PC-3 (cell line): ENCODE measurements around the gene CIDEB. TPM values are rescaled to one million over a fixed set of nuclear protein-coding genes. Genes with fewer than 3 reads are reported as not detected.
A peak's percentile ranks its signal among the peaks of the same experiment; 100 is the strongest.

Source experiments
- ATAC-seq: fragments of 200-7000 bp; cut with Tn5 transposase; 2 replicates; pipeline ENCODE4 v1.9.1; 2020; ENCODE audit warnings: mild to moderate bottlenecking, moderate library complexity
- BruUV-seq: library from RNA; stranded (reverse); fragments of 400-500 nt; replicated peaks from 2 replicates; lab custom pipeline; 2021; lab: Mats Ljungman, UMichigan
- CTCF ChIA-PET: fragments of 300-600 bp; sonication (Branson Sonifier 250); formaldehyde crosslinking; loops from one replicate; lab custom pipeline; 2022; ENCODE audit warnings: antibody characterized with exemption; lab: Charles Lee
- POLR2A ChIA-PET: fragments of 300-600 bp; sonication (Branson Sonifier 250); formaldehyde crosslinking; loops from one replicate; lab custom pipeline; 2022; ENCODE audit warnings: antibody characterized with exemption; ENCODE audit not compliant: unreplicated experiment; lab: Charles Lee
- DNase-seq: peaks from one replicate; pipeline ENCODE4 v3.0.0-alpha.2; 2015
- H2AFZ ChIP-seq: fragments of 300-600 bp; sonication (generic); 2 replicates; pipeline ENCODE4 v1.6.0; 2016; ENCODE audit warnings: antibody characterized with exemption, low read length
- H3F3A ChIP-seq: fragments of 300-600 bp; sonication (generic); one replicate; pipeline ENCODE4 v1.6.0; 2017; ENCODE audit warnings: antibody characterized with exemption, low read length, control low read depth, mild to moderate bottlenecking; ENCODE audit not compliant: unreplicated experiment
- H3K27ac ChIP-seq: fragments of 300-600 bp; sonication (generic); 2 replicates; pipeline ENCODE4 v1.5.1; 2016; ENCODE audit warnings: mild to moderate bottlenecking, low read length
- H3K27me3 ChIP-seq: fragments of 300-600 bp; sonication (generic); 2 replicates; pipeline ENCODE4 v1.6.1; 2016; ENCODE audit warnings: low read length, mixed read lengths
- H3K36me3 ChIP-seq: fragments of 300-600 bp; sonication (generic); 2 replicates; pipeline ENCODE4 v1.6.1; 2016; ENCODE audit warnings: low read depth, mixed run types, low read length, mixed read lengths
- H3K4me1 ChIP-seq: fragments of 300-600 bp; sonication (generic); 2 replicates; pipeline ENCODE4 v1.5.1; 2016; ENCODE audit warnings: low read length; ENCODE audit not compliant: insufficient read depth
- H3K4me2 ChIP-seq: fragments of 300-600 bp; sonication (generic); 2 replicates; pipeline ENCODE4 v1.6.0; 2016; ENCODE audit warnings: low read length
- H3K4me3 ChIP-seq: fragments of 300-600 bp; sonication (generic); 2 replicates; pipeline ENCODE4 v1.5.1; 2016; ENCODE audit warnings: mild to moderate bottlenecking, low read length, mixed read lengths
- H3K79me2 ChIP-seq: fragments of 300-600 bp; sonication (generic); 2 replicates; pipeline ENCODE4 v1.6.1; 2017; ENCODE audit warnings: low read length, mixed read lengths
- H3K9ac ChIP-seq: fragments of 300-600 bp; sonication (generic); 2 replicates; pipeline ENCODE4 v1.6.0; 2016; ENCODE audit warnings: mild to moderate bottlenecking, low read length
- H3K9me2 ChIP-seq: fragments of 300-600 bp; sonication (generic); replicated peaks from 2 replicates; pipeline ENCODE4 v1.6.1; 2016; ENCODE audit warnings: mixed run types, low read length, mixed read lengths
- H3K9me3 ChIP-seq: fragments of 300-600 bp; sonication (generic); 2 replicates; pipeline ENCODE4 v1.6.1; 2016; ENCODE audit warnings: low read length, mixed read lengths
- H4K20me1 ChIP-seq: fragments of 300-600 bp; sonication (generic); 2 replicates; pipeline ENCODE4 v1.6.1; 2016; ENCODE audit warnings: low read length, mixed read lengths
- CTCF ChIP-seq: fragments of 300-600 bp; sonication (generic); conservative IDR thresholded peaks from 2 replicates; pipeline ENCODE4 v1.5.1; 2017; ENCODE audit warnings: antibody characterized with exemption, low read depth, mild to moderate bottlenecking, low read length
- EZH2 ChIP-seq: fragments of 300-600 bp; sonication (generic); IDR thresholded peaks from one replicate; pipeline ENCODE4 v1.6.1; 2017; ENCODE audit warnings: antibody characterized with exemption, mild to moderate bottlenecking, low read length; ENCODE audit not compliant: unreplicated experiment
- EZH2phosphoT487 ChIP-seq: fragments of 300-600 bp; sonication (generic); IDR thresholded peaks from 2 replicates; pipeline ENCODE4 v1.6.1; 2018; ENCODE audit warnings: mild to moderate bottlenecking, antibody characterized with exemption, low read length, borderline replicate concordance
- intact Hi-C: fragments of 100-400 bp; cut with micrococcal nuclease; formaldehyde crosslinking; loops from 2 replicates; pipeline ENCODE4 v1.9.0; 2023
- total RNA-seq: library from RNA; depleted of rRNA; stranded (reverse); fragments of >200 nt; gene quantifications from 2 replicates; pipeline ENCODE4 v1.2.3, GENCODE V29; 2014

CIDEB gene
- total RNA-seq, 1 experiment from 2014 or later = not detected

- H3K36me3 ChIP-seq = peaks cover 35% of the 10 kb centered on the region
- ATAC-seq = peak; percentile 13
- intact Hi-C loops = loop anchor here (1.0 to 5.0 kb wide), 3 partner anchors 27 to 80 kb away; partner anchors contain the start of genes MDP1 and RABGGTA
- no peaks in the 10 kb centered on the region for H3F3A ChIP-seq
- no TSS peak for BruUV-seq
- ChIA-PET POLR2A (interaction anchor here (0.6 to 1.0 kb wide), 6 partner anchors 55 to 237 kb away, joined by 3 to 5 read pairs (median 4); partner anchors contain the start of gene TINF2), CTCF (interaction anchor here (0.6 to 3.1 kb wide), 7 partner anchors 11 to 144 kb away, joined by 3 to 55 read pairs (median 6); partner anchors contain the start of genes CIDEB, MDP1 and TINF2)
- no peaks in the 10 kb centered on the region for H4K20me1 ChIP-seq
- peak; percentile 76 for DNase-seq
- no peaks in the 10 kb centered on the region for H3K27me3 ChIP-seq
- peaks cover 36% of the 10 kb centered on the region for H3K4me1 ChIP-seq
- H3K9me3 ChIP-seq = no peaks in the 10 kb centered on the region
- H3K4me3 ChIP-seq = no peak overlapping the region; the same call in 1 of the 2 replicates
- H3K9me2 ChIP-seq = no peaks in the 10 kb centered on the region
- no peak overlapping the region for H3K27ac ChIP-seq
- H3K9ac ChIP-seq = no peak overlapping the region
- H3K4me2 ChIP-seq = peak overlapping the region; percentile 89; the same call in 1 of the 2 replicates
- peaks cover 42% of the 10 kb centered on the region for H3K79me2 ChIP-seq
- H2AFZ ChIP-seq = no peak overlapping the region
- peak; percentile 68 for TF ChIP-seq CTCF
- no peak for TF ChIP-seq EZH2
Measured at GRCh38 chr14:24297190-24297964, 10.4 kb downstream of the CIDEB start.

GRCh38 chr14:24296341-24297157, 11.2 kb downstream of the CIDEB start:
- intact Hi-C loops = loop anchor here (1.0 to 5.0 kb wide), 3 partner anchors 26 to 79 kb away; partner anchors contain the start of genes MDP1 and RABGGTA
- no TSS peak for BruUV-seq
- H3F3A ChIP-seq = no peaks in the 10 kb centered on the region
- H2AFZ ChIP-seq = no peak overlapping the region
- peaks cover 35% of the 10 kb centered on the region for H3K79me2 ChIP-seq
- TF ChIP-seq EZH2phosphoT487 = no peak
- peak; percentile 80 for TF ChIP-seq CTCF
- H4K20me1 ChIP-seq = no peaks in the 10 kb centered on the region
- H3K27me3 ChIP-seq = no peaks in the 10 kb centered on the region
- H3K9me3 ChIP-seq = no peaks in the 10 kb centered on the region
- H3K4me2 ChIP-seq = peak overlapping the region; percentile 89; the same call in 1 of the 2 replicates
- H3K9ac ChIP-seq = no peak overlapping the region
- ATAC-seq (peak; percentile 48), DNase-seq (peak; percentile 86)
- no peak overlapping the region for H3K27ac ChIP-seq
- no peak overlapping the region for H3K4me3 ChIP-seq
- H3K4me1 ChIP-seq = peaks cover 34% of the 10 kb centered on the region
- CTCF ChIA-PET = interaction anchor here (0.6 to 3.1 kb wide), 7 partner anchors 17 to 382 kb away, joined by 3 to 55 read pairs (median 3); partner anchors contain the start of genes CHMP4A, MDP1, RABGGTA and TINF2
- POLR2A ChIA-PET = interaction anchor here (0.6 to 1.0 kb wide), 2 partner anchors 54 to 66 kb away, joined by 3 to 5 read pairs; partner anchors contain the start of gene TINF2
- peaks cover 29% of the 10 kb centered on the region for H3K36me3 ChIP-seq
- no peaks in the 10 kb centered on the region for H3K9me2 ChIP-seq
